Tongue (tissue), 2 donors: ENCODE data around the gene ZNF511. TPM values are rescaled to one million over a fixed set of nuclear protein-coding genes. Genes with fewer than 3 reads are reported as not detected.
"Not testable (repeated sequence)": the region's sequence is repeated elsewhere in the genome, so short reads cannot be mapped to it uniquely, and the experiment has no call there.

ENCODE experiments used
- DNase-seq: peaks from one replicate; pipeline ENCODE4 v3.0.0-alpha.2; 2015
- total RNA-seq: library from RNA; depleted of rRNA; stranded (reverse); fragments of >200 nt; gene quantifications from one replicate; pipeline ENCODE4 v1.2.3, GENCODE V29; 2014

ZNF511 gene
- total RNA-seq = 27.6 TPM

- DNase-seq = peak; percentile 92
Observed at GRCh38 chr10:133308421-133309099, at the start of gene ZNF511, which contains the start of gene TUBGCP2. Gene ZNF511, plus strand, starts transcription at chr10:133308914. Its CDS starts 30 bp downstream, at chr10:133308944. Gene TUBGCP2, minus strand, starts transcription at chr10:133308872. Its CDS starts 5,931 bp downstream, at chr10:133302941.

GRCh38 chr10:133259602-133259989 is 49.1 kb upstream of the ZNF511 start:
- DNase-seq = no peak

GRCh38 chr10:133260895-133261725 is 47.6 kb upstream of the ZNF511 start:
- DNase-seq = peak; percentile 55

GRCh38 chr10:133261726-133262325 is 46.9 kb upstream of the ZNF511 start:
- DNase-seq = peak; percentile 82

GRCh38 chr10:133262696-133263095 is 46.0 kb upstream of the ZNF511 start:
- DNase-seq = no peak

GRCh38 chr10:133263674-133264073 is 45.0 kb upstream of the ZNF511 start:
- no peak for DNase-seq

- no peak for DNase-seq
Observed at GRCh38 chr10:133264461-133264860, 44.3 kb upstream of the ZNF511 start.

- DNase-seq = not testable (repeated sequence)
Observed at GRCh38 chr10:133265052-133265451, 43.7 kb upstream of the ZNF511 start.

- no peak for DNase-seq
Observed at GRCh38 chr10:133266056-133266795, 42.5 kb upstream of the ZNF511 start.

GRCh38 chr10:133267293-133267692 is 41.4 kb upstream of the ZNF511 start:
- no peak for DNase-seq

- no peak for DNase-seq
Observed at GRCh38 chr10:133267829-133268228, 40.9 kb upstream of the ZNF511 start.

GRCh38 chr10:133268532-133268931 is 40.2 kb upstream of the ZNF511 start:
- DNase-seq = no peak

GRCh38 chr10:133269367-133269766 is 39.3 kb upstream of the ZNF511 start:
- no peak for DNase-seq

- DNase-seq = no peak
Observed at GRCh38 chr10:133270204-133270603, 38.5 kb upstream of the ZNF511 start.

- DNase-seq = no peak
Observed at GRCh38 chr10:133270773-133271297, 37.9 kb upstream of the ZNF511 start.

GRCh38 chr10:133271521-133272300 is 37.0 kb upstream of the ZNF511 start:
- no peak for DNase-seq

GRCh38 chr10:133272301-133272963 is 36.3 kb upstream of the ZNF511 start:
- no peak for DNase-seq

- DNase-seq = no peak
Observed at GRCh38 chr10:133272964-133273420, 35.7 kb upstream of the ZNF511 start.

- DNase-seq = no peak
Observed at GRCh38 chr10:133273534-133274143, 35.1 kb upstream of the ZNF511 start.
